ENCODE data around the gene KIFC1.

- TF ChIP-seq CTCF (IDR thresholded peaks at IDR 0.05) (no peak), POLR2A (IDR thresholded peaks at IDR 0.05) (no peak)
These were observed 32.3 kb upstream of the KIFC1 start for GRCh38 chr6:33359331-33359730.

Measured in lower leg skin (tissue), 3 donors.